HT-29 (cell line): ENCODE results near the gene FSIP1. TPM values are rescaled to one million over a fixed set of nuclear protein-coding genes. Genes with fewer than 3 reads are reported as not detected.
A peak's percentile ranks its signal among the peaks of the same experiment; 100 is the strongest.
"Not testable (repeated sequence)": the region's sequence is repeated elsewhere in the genome, so short reads cannot be mapped to it uniquely, and the experiment has no call there.

Experiments
- DNase-seq: peaks from one replicate; pipeline ENCODE4 v3.0.0-alpha.2; 2015; ENCODE audit warnings: low spot score
- total RNA-seq: library from RNA; depleted of rRNA; stranded (reverse); fragments of >200 nt; shearing (Covaris generic); gene quantifications from 2 replicates; pipeline ENCODE4 v1.2.3, GENCODE V29; 2014; rRNA removed

Gene FSIP1
- 0.48 and 2.1 TPM in 2 replicates for total RNA-seq

GRCh38 chr15:39782441-39783138 is at the start of gene FSIP1:
FSIP1 (minus strand) TSS chr15:39782841; CDS start chr15:39776524, 6,317 bp downstream.
- peak; percentile 98 for DNase-seq

- no peak for DNase-seq
Measured at GRCh38 chr15:39830166-39830565, 47.5 kb upstream of the FSIP1 start.

GRCh38 chr15:39828374-39828931 is 45.8 kb upstream of the FSIP1 start:
- DNase-seq: peak; percentile 9

GRCh38 chr15:39826975-39827374 is 44.3 kb upstream of the FSIP1 start:
- DNase-seq: no peak

GRCh38 chr15:39823634-39824033 is 41.0 kb upstream of the FSIP1 start:
- no peak for DNase-seq

GRCh38 chr15:39820050-39820602 is 37.5 kb upstream of the FSIP1 start:
- no peak for DNase-seq

- no peak for DNase-seq
Measured at GRCh38 chr15:39819533-39819932, 36.9 kb upstream of the FSIP1 start.

GRCh38 chr15:39817892-39818291 is 35.3 kb upstream of the FSIP1 start:
- no peak for DNase-seq

- no peak for DNase-seq
Measured at GRCh38 chr15:39814489-39814888, 31.8 kb upstream of the FSIP1 start.

- not testable (repeated sequence) for DNase-seq
Measured at GRCh38 chr15:39812651-39813050, 30.0 kb upstream of the FSIP1 start.

- no peak for DNase-seq
Measured at GRCh38 chr15:39808909-39809308, 26.3 kb upstream of the FSIP1 start.

GRCh38 chr15:39807791-39808190 is 25.1 kb upstream of the FSIP1 start:
- DNase-seq: no peak

GRCh38 chr15:39804026-39804425 is 21.4 kb upstream of the FSIP1 start:
- DNase-seq: no peak

- DNase-seq: no peak
Measured at GRCh38 chr15:39803016-39803415, 20.4 kb upstream of the FSIP1 start.

- peak; percentile 71 for DNase-seq
Measured at GRCh38 chr15:39801641-39802309, 19.1 kb upstream of the FSIP1 start.

GRCh38 chr15:39799552-39800011 is 16.9 kb upstream of the FSIP1 start:
- DNase-seq: no peak

GRCh38 chr15:39798382-39798781 is 15.7 kb upstream of the FSIP1 start:
- DNase-seq: no peak

GRCh38 chr15:39797407-39797806 is 14.8 kb upstream of the FSIP1 start:
- DNase-seq: no peak

GRCh38 chr15:39796601-39797000 is 14.0 kb upstream of the FSIP1 start:
- DNase-seq: no peak

- no peak for DNase-seq
Measured at GRCh38 chr15:39795486-39795885, 12.8 kb upstream of the FSIP1 start.

GRCh38 chr15:39794954-39795353 is 12.3 kb upstream of the FSIP1 start:
- DNase-seq: no peak

GRCh38 chr15:39793923-39794322 is 11.3 kb upstream of the FSIP1 start:
- no peak for DNase-seq
